ENCODE measurements around the gene ADAMTSL4.

DNA sequence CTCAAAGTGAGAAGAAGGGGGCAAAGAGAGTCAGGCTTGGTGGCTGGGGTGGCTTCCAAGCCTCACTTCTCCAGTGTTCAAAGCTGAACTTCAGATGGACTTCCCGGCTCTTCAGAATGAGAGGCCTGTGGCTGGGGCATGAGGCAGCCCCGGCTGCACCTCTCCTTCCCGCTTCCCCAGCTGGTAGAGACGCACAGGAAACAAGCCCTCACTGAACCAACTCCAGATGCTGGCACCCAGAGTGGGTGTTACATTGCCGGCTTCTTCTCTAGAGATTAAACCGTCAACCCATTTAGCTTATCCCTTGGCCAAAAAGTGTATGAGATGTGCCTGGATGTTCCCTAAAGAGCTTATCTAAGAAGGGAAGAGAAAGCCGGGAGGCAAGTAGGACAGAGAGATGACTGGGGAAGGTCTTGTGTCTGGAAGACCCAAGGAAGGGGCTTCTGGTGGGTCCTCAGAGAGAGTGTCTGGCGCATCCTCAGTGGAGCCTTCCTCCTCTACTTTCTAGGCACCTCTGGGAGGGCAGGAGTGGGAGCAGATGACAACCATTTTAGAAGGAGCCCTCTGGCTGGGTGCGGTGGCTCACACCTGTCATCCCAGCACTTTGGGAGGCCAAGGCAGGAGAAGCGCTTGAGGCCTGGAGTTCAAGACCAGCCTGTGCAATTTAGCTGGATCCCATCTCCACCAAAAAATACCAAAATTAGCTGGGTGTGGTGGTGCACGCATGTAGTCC lies 2.0 kb downstream of the ADAMTSL4 start:
- no peak for TF ChIP-seq CTCF (IDR thresholded peaks at IDR 0.05)
- TF ChIP-seq ZFX (IDR thresholded peaks at IDR 0.05; ENCODE audit: borderline replicate concordance): no peak

Measured in 22Rv1 (cell line).